ENCODE results near the gene SEMA5A. TPM values are rescaled to one million over a fixed set of nuclear protein-coding genes. Genes with fewer than 3 reads are reported as not detected.

SEMA5A gene
- total RNA-seq, 1 donor from 2014 or later: 189 TPM

GRCh38 chr5:9042241-9042640 is 503.6 kb downstream of the SEMA5A start:
- Mint-ChIP-seq H3K4me3 (ENCODE audit: unreplicated experiment) (no peak overlapping the region), H3K36me3 (ENCODE audit: unreplicated experiment) (peaks cover 54% of the 10 kb centered on the region), H3K9me3 (ENCODE audit: unreplicated experiment) (no peaks in the 10 kb centered on the region), H3K27me3 (ENCODE audit: unreplicated experiment) (no peaks in the 10 kb centered on the region), H3K27ac (ENCODE audit: unreplicated experiment) (no peak overlapping the region), H3K4me1 (ENCODE audit: unreplicated experiment) (peaks cover 11% of the 10 kb centered on the region)
- TF ChIP-seq CTCF (IDR thresholded peaks at IDR 0.05): no peak
- no peak for DNase-seq (ENCODE audit: extremely low spot score, unreplicated experiment)

- Mint-ChIP-seq H3K36me3 (ENCODE audit: unreplicated experiment) (peaks cover 49% of the 10 kb centered on the region), H3K27ac (ENCODE audit: unreplicated experiment) (no peak overlapping the region), H3K4me3 (ENCODE audit: unreplicated experiment) (no peak overlapping the region), H3K9me3 (ENCODE audit: unreplicated experiment) (no peaks in the 10 kb centered on the region), H3K27me3 (ENCODE audit: unreplicated experiment) (no peaks in the 10 kb centered on the region), H3K4me1 (ENCODE audit: unreplicated experiment) (peaks cover 9% of the 10 kb centered on the region)
- no peak for DNase-seq (ENCODE audit: extremely low spot score, unreplicated experiment)
- TF ChIP-seq CTCF (IDR thresholded peaks at IDR 0.05): no peak
These were observed 505.4 kb downstream of the SEMA5A start for GRCh38 chr5:9040475-9040874.

GRCh38 chr5:9037048-9037447 is 508.8 kb downstream of the SEMA5A start:
- H3K27ac Mint-ChIP-seq (ENCODE audit: unreplicated experiment): no peak overlapping the region
- no peak for TF ChIP-seq CTCF (IDR thresholded peaks at IDR 0.05)
- peaks cover 26% of the 10 kb centered on the region for H3K36me3 Mint-ChIP-seq (ENCODE audit: unreplicated experiment)
- H3K4me1 Mint-ChIP-seq (ENCODE audit: unreplicated experiment): peaks cover 9% of the 10 kb centered on the region
- H3K27me3 Mint-ChIP-seq (ENCODE audit: unreplicated experiment): no peaks in the 10 kb centered on the region
- no peak for DNase-seq (ENCODE audit: extremely low spot score, unreplicated experiment)
- H3K4me3 Mint-ChIP-seq (ENCODE audit: unreplicated experiment): no peak overlapping the region
- H3K9me3 Mint-ChIP-seq (ENCODE audit: unreplicated experiment): no peaks in the 10 kb centered on the region

GRCh38 chr5:9035346-9035745 is 510.5 kb downstream of the SEMA5A start:
- Mint-ChIP-seq H3K27ac (ENCODE audit: unreplicated experiment) (no peak overlapping the region), H3K4me3 (ENCODE audit: unreplicated experiment) (no peak overlapping the region), H3K36me3 (ENCODE audit: unreplicated experiment) (peaks cover 12% of the 10 kb centered on the region), H3K9me3 (ENCODE audit: unreplicated experiment) (no peaks in the 10 kb centered on the region), H3K4me1 (ENCODE audit: unreplicated experiment) (peaks cover 9% of the 10 kb centered on the region), H3K27me3 (ENCODE audit: unreplicated experiment) (no peaks in the 10 kb centered on the region)
- no peak for TF ChIP-seq CTCF (IDR thresholded peaks at IDR 0.05)
- no peak for DNase-seq (ENCODE audit: extremely low spot score, unreplicated experiment)

- Mint-ChIP-seq H3K36me3 (ENCODE audit: unreplicated experiment) (peaks cover 6% of the 10 kb centered on the region), H3K4me3 (ENCODE audit: unreplicated experiment) (no peak overlapping the region), H3K4me1 (ENCODE audit: unreplicated experiment) (peaks cover 9% of the 10 kb centered on the region), H3K9me3 (ENCODE audit: unreplicated experiment) (no peaks in the 10 kb centered on the region), H3K27ac (ENCODE audit: unreplicated experiment) (no peak overlapping the region), H3K27me3 (ENCODE audit: unreplicated experiment) (no peaks in the 10 kb centered on the region)
- DNase-seq (ENCODE audit: extremely low spot score, unreplicated experiment): no peak
- TF ChIP-seq CTCF (IDR thresholded peaks at IDR 0.05): no peak
These were observed 511.2 kb downstream of the SEMA5A start for GRCh38 chr5:9034649-9035048.
